HG03045 (cell line): ENCODE data around the gene DAND5.
"Not testable (repeated sequence)": the region's sequence is repeated elsewhere in the genome, so short reads cannot be mapped to it uniquely, and the experiment has no call there.

ENCODE experiments used
- ATAC-seq: cut with Tn5 transposase; IDR thresholded peaks from one replicate; pipeline ENCODE4 v1.9.1; 2021; ENCODE audit warnings: mild to moderate bottlenecking, moderate library complexity; ENCODE audit not compliant: unreplicated experiment

DAND5 gene

DNA sequence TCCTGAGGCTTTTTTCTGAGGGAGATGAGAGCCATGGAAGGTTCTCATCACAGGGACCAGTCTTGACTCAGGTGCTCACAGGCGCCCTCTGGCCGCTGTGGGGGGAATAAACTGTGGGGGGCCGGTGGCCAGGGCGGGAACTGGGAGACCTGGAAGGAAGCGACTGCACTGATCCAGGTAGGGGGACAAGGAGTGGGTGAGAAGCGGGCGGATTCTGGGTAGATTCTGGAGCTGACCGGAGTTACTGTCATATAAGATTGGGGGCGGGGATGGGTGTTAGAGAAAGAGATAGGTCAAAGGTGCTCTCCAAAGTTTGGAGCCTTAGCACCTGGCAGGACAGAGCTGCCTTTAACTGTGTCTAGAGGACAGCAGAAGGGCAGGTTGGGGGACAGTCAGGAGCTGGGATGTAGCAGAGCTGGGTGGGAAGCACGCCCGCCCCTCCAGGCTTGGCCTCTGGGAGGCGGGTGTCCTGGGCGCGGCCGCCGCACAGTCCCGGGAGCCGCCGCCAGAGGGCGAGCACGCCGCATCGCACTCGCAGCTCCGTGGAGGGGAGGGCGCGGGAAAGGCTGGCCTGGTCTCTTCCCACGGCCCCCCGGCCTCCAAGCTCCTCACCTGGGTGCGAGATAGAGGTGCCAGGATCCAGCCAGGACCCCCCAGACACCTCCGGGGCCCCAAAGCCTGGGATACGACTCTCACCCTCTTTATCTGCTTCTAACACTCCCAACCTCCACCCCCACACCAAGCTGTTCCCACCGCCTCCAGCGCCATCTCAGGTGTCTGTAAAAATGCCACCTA lies 4.2 kb upstream of the DAND5 start:
- ATAC-seq = no peak

DNA sequence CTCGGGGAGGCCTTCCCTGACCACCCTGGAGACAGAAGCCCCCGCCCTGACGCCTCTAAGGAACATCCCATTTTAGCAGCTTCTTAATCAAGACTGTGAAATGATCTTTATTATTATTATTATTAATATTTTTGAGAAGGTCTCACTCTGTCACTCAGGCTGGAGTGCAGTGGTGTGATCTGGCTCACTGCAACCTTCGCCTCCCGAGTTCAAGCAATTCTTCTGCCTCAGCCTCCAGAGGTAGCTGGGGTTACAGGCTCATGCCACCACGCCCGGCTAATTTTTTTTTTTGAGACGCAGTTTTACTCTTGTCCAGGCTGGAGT lies 3.6 kb upstream of the DAND5 start:
- ATAC-seq = no peak

DNA sequence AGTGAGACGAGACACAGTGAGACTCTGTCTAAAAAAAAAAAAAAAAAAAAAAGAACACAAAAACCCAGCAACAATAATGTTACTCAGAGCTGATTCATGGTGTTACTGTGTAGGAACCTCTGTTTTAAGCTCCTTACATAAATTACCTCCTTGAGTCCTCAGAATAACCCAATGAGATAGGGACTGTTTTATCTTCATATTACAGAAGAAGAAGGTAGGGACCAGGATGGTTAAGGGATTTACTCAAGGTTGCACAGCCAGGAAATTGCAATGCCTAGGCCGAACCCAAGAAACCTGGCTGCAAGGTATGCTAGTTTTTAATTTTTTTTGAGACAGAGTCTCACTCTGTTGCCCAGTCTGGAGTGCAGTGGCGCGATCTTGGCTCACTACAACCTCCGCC lies 1.5 kb upstream of the DAND5 start:
- ATAC-seq = no peak

- no peak for ATAC-seq
Observed at GRCh38 chr19:12970070-12970820, 869 bp downstream of the DAND5 start.

- ATAC-seq = no peak
Observed at GRCh38 chr19:12973236-12973635, 3.9 kb downstream of the DAND5 start.

DNA sequence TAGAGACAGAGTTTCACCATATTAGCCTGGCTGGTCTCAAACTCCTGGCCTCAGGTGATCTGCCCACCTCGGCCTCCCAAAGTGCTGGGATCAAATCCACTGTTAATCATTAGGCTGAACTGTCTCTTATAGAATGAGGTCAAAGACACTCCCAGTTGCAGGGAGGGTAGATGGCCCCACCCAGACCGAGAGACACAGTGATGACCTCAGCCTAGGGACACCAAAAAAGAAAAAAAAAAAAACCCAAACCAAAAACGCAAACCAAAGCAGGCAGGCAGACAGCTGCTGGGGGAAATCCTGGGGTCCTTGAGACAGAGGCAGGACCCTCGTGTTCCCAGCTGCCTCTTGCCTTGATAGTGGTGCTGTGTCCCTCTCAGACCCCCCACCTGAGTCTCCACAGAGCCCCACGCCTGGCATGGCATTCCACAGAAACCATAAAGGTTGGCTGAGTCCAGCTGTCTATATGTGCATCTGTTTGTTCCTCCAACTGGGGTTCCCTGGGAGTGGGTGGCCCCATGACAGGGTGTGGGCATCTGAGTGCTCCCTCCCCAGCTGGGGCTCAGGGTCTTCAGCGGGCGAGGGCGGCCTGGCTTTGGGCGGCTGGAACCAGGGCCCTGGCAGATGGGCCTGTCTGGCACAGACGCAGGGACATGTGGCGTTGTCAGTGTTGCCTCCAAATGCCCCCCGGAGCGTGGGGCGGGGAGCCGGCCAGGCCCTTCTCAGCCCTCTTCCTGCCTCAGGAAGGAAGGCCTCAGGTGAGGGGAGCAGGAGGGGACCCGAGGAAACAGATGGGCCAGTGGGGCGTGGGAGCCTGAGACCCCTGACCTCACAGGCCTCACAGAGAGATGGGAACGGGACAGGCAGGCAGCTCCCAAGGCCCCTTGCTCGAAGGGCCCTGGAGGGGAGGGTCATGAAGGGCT lies 5.2 kb downstream of the DAND5 start:
- no peak for ATAC-seq

DNA sequence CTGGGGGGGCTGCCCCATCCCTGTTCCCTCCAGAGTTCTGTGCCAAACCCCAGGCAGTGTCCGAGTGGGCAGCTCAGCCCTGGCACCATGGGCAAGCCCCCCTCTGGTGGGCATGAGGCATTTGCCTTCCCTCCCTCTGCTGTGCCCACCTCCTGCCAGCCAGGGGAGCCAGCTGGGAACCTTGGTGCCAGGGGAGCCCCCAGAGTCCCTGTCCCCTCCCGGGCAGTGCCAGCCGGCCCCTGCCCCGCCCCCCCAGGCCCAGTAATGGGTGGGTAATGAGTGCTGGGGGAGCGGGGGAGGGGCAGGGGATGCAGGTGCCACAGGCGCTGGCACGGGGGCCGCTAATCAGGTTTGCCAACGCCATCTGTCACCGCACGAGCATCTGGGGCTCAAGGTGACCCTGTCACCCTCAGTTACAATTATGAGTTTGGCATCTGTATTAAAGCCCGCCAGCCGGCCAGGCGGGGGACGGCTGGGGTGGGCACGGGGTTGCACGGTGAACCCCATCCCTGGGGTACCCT lies 5.9 kb downstream of the DAND5 start:
- ATAC-seq = no peak

DNA sequence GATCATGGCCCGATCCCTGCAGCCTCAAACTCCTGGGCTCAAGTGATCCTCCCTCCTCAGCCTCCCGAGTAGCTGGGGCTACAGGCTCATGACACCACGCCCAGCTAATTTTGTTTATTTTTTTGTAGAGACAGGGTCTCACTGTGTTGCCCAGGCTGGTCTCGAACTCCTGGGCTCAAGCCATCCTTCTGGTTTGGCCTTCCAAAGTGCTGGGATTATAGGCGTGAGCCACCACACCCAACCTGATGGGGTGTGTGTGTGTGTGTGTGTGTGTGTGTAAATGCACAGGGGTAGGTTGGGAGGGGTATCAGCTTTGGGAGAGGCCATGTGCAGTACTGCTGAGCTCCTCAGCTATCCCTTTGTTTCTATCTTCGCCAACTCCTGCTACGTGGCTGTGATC lies 6.7 kb downstream of the DAND5 start:
- not testable (repeated sequence) for ATAC-seq

- ATAC-seq = no peak
Observed at GRCh38 chr19:12979974-12980373, 10.6 kb downstream of the DAND5 start.

DNA sequence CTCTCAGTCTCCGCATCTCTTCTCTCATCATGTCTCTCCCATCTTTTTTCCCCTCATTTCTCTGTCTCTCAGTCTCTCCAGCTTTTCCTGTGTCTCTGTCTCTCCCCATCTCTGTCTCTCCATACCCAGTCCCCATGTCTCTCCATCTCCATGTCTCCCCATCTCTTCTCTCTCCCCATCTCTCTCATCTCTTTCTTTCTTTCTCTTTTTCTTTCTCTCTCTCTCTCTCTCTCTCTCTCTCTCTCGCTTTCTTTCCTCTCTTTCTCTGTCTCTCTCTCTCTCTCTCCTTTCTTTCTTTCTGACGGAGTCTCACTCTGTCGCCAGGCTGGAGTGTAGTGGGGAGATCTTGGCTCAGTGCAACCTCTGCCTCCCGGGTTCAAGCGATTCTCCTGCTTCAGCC lies 13.3 kb downstream of the DAND5 start:
- no peak for ATAC-seq

DNA sequence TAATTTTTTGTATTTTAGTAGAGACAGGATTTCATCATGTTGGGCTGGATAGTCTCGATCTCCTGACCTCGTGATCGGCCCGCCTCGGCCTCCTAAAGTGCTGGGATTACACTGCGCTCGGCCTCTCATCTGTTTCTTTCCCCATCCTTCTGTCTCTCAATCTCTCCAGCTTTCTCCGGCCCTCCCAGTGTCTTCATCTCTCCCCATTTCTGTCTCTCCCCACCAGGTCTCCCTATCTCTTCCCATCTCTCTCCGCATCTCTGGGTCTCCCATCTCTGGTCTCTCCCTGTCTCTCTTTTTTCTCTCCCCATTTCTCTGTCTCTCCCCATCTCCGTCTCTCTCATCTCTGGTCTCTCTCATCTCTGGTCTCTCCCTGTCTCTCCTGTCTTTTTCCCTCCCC lies 13.7 kb downstream of the DAND5 start:
- no peak for ATAC-seq

- no peak for ATAC-seq
Observed at GRCh38 chr19:12983542-12984142, 14.3 kb downstream of the DAND5 start.

DNA sequence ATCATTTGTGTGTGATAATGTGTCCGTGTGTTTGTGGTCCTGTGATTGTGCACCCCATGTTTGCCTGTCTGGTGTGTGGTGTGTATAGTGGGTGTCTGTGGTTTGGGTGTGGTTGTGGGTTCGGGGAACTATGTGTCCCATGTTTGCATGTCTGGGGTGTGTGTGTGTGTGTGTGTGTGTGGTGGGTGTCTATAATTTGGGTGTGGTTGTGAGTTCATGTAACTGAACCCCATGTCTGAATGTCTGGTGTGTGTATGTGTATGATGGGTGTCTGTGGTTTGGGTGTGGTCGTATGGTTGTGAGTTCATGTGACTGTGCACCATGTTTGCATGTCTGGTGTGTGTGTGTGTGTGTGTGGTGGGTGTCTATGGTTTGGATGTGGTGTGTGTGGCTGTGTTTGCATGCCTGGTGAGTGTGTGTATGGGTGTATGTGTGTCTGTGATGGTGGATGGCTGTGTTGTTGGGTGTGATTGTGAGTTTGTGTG lies 14.8 kb downstream of the DAND5 start:
- no peak for ATAC-seq

DNA sequence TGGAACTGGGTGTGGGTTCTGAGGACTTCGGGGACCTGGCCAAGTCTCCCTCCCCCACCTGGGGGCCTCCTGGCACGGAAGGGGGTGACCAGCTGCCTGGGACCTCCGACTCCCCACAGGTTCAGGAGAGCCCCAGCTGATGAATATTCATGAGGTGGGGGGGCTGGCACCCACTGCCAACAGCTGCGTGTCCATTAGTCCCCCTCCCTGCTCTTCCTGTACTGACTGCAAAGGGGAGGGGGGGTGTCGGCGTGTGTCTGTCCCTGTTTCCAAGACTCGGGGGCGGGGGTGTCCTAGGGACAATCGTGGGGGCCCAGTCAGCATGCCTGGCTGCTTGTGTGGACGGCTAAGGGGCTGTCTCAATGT lies 15.3 kb downstream of the DAND5 start:
- ATAC-seq = no peak

- no peak for ATAC-seq
Observed at GRCh38 chr19:12985049-12985776, 15.8 kb downstream of the DAND5 start.

DNA sequence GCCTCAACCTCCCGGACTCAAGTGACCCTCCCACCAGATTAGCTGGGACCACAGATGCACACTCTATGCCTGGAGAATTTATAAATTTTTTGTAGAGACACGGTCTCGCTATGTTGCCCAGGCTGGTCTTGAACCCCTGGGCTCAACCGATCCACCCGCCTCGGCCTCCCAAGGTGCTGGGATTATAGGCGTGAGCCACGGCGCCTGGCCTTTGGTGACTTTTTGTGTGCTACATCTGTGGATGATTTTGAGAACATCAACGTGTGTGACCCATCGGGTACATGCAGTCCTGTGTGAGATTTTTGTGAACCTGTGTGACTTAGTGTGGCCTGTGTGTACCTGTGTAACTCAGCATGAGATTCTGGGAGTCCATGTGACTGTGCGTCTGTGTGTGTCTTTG lies 17.4 kb downstream of the DAND5 start:
- no peak for ATAC-seq

GRCh38 chr19:12987190-12987589 lies 17.8 kb downstream of the DAND5 start:
- no peak for ATAC-seq

DNA sequence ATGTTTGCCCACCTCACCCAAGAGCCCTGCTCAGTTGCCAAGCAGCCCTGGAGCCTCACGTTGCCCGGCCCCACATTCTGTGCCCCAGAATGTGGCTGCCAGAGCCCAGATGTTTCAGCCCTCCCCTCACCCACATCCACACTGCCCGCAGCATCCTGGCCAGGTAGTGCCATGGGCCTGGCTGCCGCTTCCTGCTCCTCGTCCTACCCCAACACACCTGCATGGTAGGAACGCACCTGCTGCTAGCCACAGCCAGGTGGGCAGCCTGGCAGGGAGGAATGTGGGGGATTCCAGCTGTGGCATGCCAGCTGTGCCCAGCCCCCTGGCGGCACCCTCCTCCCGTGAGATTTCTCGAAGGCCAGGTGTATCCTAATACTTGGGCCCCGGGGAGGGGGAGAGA lies 18.4 kb downstream of the DAND5 start:
- ATAC-seq = no peak

- no peak for ATAC-seq
Observed at GRCh38 chr19:12990431-12990830, 21.1 kb downstream of the DAND5 start.

GRCh38 chr19:12990853-12991252 lies 21.5 kb downstream of the DAND5 start:
- ATAC-seq = no peak
